Fibroblast of lung (primary cell): ENCODE measurements around the gene C15orf61. TPM values are rescaled to one million over a fixed set of nuclear protein-coding genes. Genes with fewer than 3 reads are reported as not detected.

ENCODE experiments used
- DNase-seq, 2 donors: peaks; one replicate each; pipeline versions ENCODE4 v3.0.0 to v3.0.0-alpha.2; 2010; ENCODE audit warnings: low read depth in 2 of 2
- H2AFZ ChIP-seq: 2 replicates; pipeline ENCODE4 v1.5.1; 2012; ENCODE audit warnings: low read length, control low read depth, inconsistent platforms
- H3K27ac ChIP-seq: 2 replicates; pipeline ENCODE4 v1.5.1; 2011; ENCODE audit warnings: low read length, control low read depth; ENCODE audit not compliant: insufficient read depth
- H3K27me3 ChIP-seq: 2 replicates; pipeline ENCODE4 v1.5.1; 2011; ENCODE audit warnings: mild to moderate bottlenecking, low read length; ENCODE audit not compliant: control insufficient read depth, insufficient read depth
- H3K36me3 ChIP-seq: 2 replicates; pipeline ENCODE4 v1.5.1; 2011; ENCODE audit warnings: low read length; ENCODE audit not compliant: control insufficient read depth, insufficient read depth
- H3K4me1 ChIP-seq: 2 replicates; pipeline ENCODE4 v1.5.1; 2011; ENCODE audit warnings: low read length; ENCODE audit not compliant: control insufficient read depth, insufficient read depth; ENCODE audit errors: extremely low read depth
- H3K4me2 ChIP-seq: 2 replicates; pipeline ENCODE4 v1.5.1; 2011; ENCODE audit warnings: low read length, control low read depth; ENCODE audit not compliant: insufficient read depth; ENCODE audit errors: extremely low read depth
- H3K4me3 ChIP-seq, 4 experiments: fragments of 200-600 bp in 1 of 4; sonication (generic) in 1 of 4; replicated peaks in 1 of 4; 2 replicates each; pipeline ENCODE4 v1.5.1; 2011 to 2016; ENCODE audit warnings: low read length in 4 of 4, low read depth in 3 of 4, mild to moderate bottlenecking in 3 of 4, control low read depth in 2 of 4, inconsistent platforms in 1 of 4, mixed read lengths in 1 of 4; ENCODE audit not compliant: insufficient read depth in 1 of 4; ENCODE audit errors: control extremely low read depth in 1 of 4
- H3K79me2 ChIP-seq: 2 replicates; pipeline ENCODE4 v1.5.1; 2012; ENCODE audit warnings: mild to moderate bottlenecking, low read length, inconsistent platforms; ENCODE audit not compliant: control insufficient read depth, insufficient read depth
- H3K9ac ChIP-seq: 2 replicates; pipeline ENCODE4 v1.5.1; 2011; ENCODE audit warnings: mild to moderate bottlenecking, low read length, control low read depth; ENCODE audit not compliant: insufficient read depth
- H3K9me3 ChIP-seq: 2 replicates; pipeline ENCODE4 v1.5.1; 2012; ENCODE audit warnings: low read depth, low read length; ENCODE audit not compliant: control insufficient read depth, insufficient read depth
- H4K20me1 ChIP-seq: 2 replicates; pipeline ENCODE4 v1.5.1; 2011; ENCODE audit warnings: low read length; ENCODE audit not compliant: control insufficient read depth, insufficient read depth; ENCODE audit errors: extremely low read depth
- CTCF ChIP-seq, 2 donors: IDR thresholded peaks in 1 of 2; conservative IDR thresholded peaks in 1 of 2; 1 replicate in 1 of 2; 2 replicates in 1 of 2; pipeline ENCODE4 v1.5.1; 2011 to 2012; ENCODE audit warnings: low read length in 2 of 2, control low read depth in 1 of 2, inconsistent platforms in 1 of 2, low read depth in 1 of 2, mild to moderate bottlenecking in 1 of 2
- EZH2 ChIP-seq: IDR thresholded peaks from 2 replicates; pipeline ENCODE4 v1.5.1; 2012; ENCODE audit warnings: low read length, control low read depth, mild to moderate bottlenecking; ENCODE audit errors: missing control alignments
- polyA plus RNA-seq, 2 donors: library from polyadenylated mRNA; depleted of rRNA in 1 of 2; stranded (reverse) in 1 of 2; unstranded in 1 of 2; fragments of >200 nt; gene quantifications; 2 replicates each; pipeline ENCODE4 v1.2.1, GENCODE V29; 2011 to 2012; ENCODE audit warnings: missing spikeins in 1 of 2
- total RNA-seq: library from RNA; depleted of rRNA; stranded (reverse); fragments of >200 nt; gene quantifications from 2 replicates; pipeline ENCODE4 v1.2.1, GENCODE V29; 2014

Gene C15orf61
- total and polyA plus RNA-seq, 2 donors (not counting 1 experiment from before 2014, with no cell fraction given): 2.5 to 4.6 TPM

GRCh38 chr15:67479781-67480505, 41.0 kb upstream of the C15orf61 start:
- H2AFZ ChIP-seq: no peak overlapping the region
- H3K36me3 ChIP-seq: no peaks in the 10 kb centered on the region
- no peak overlapping the region for H3K4me2 ChIP-seq
- no peak overlapping the region for H3K4me3 ChIP-seq
- TF ChIP-seq EZH2 (no peak), CTCF (conservative IDR thresholded peaks at IDR 0.05 in 1 of 2, IDR thresholded peaks at IDR 0.05 in 1 of 2; ENCODE audit: low read depth in 1 of 2, low read length in 2 of 2) (no peak)
- H3K79me2 ChIP-seq: no peaks in the 10 kb centered on the region
- no peaks in the 10 kb centered on the region for H4K20me1 ChIP-seq
- no peaks in the 10 kb centered on the region for H3K4me1 ChIP-seq
- no peaks in the 10 kb centered on the region for H3K9me3 ChIP-seq
- peak in 1 of 2 donors; percentile 41 for DNase-seq
- H3K27ac ChIP-seq: no peak overlapping the region
- H3K9ac ChIP-seq: no peak overlapping the region
- no peaks in the 10 kb centered on the region for H3K27me3 ChIP-seq

GRCh38 chr15:67480741-67481140, 40.2 kb upstream of the C15orf61 start:
- Histone ChIP-seq H3K4me3 (no peak overlapping the region), H3K27me3 (no peaks in the 10 kb centered on the region), H3K36me3 (no peaks in the 10 kb centered on the region), H2AFZ (no peak overlapping the region), H4K20me1 (no peaks in the 10 kb centered on the region), H3K79me2 (no peaks in the 10 kb centered on the region), H3K9me3 (no peaks in the 10 kb centered on the region), H3K27ac (no peak overlapping the region), H3K9ac (no peak overlapping the region), H3K4me1 (no peaks in the 10 kb centered on the region), H3K4me2 (no peak overlapping the region)
- DNase-seq: no peak
- TF ChIP-seq EZH2: no peak
- TF ChIP-seq CTCF (conservative IDR thresholded peaks at IDR 0.05 in 1 of 2, IDR thresholded peaks at IDR 0.05 in 1 of 2; ENCODE audit: low read depth in 1 of 2, low read length in 2 of 2): no peak

GRCh38 chr15:67481680-67482079, 39.3 kb upstream of the C15orf61 start:
- Histone ChIP-seq H4K20me1 (no peaks in the 10 kb centered on the region), H3K36me3 (no peaks in the 10 kb centered on the region), H3K27ac (no peak overlapping the region), H3K4me1 (no peaks in the 10 kb centered on the region), H3K79me2 (no peaks in the 10 kb centered on the region), H3K4me3 (no peak overlapping the region), H2AFZ (no peak overlapping the region), H3K27me3 (no peaks in the 10 kb centered on the region), H3K9me3 (no peaks in the 10 kb centered on the region), H3K9ac (no peak overlapping the region), H3K4me2 (no peak overlapping the region)
- no peak for TF ChIP-seq EZH2
- TF ChIP-seq CTCF (conservative IDR thresholded peaks at IDR 0.05 in 1 of 2, IDR thresholded peaks at IDR 0.05 in 1 of 2; ENCODE audit: low read depth in 1 of 2, low read length in 2 of 2): no peak
- no peak for DNase-seq
